Activated CD4-positive, alpha-beta memory T cell treated with anti-CD3 and anti-CD28 coated beads for 36 hours (primary cell): ENCODE measurements around the gene ABCD1. TPM values are rescaled to one million over a fixed set of nuclear protein-coding genes. Genes with fewer than 3 reads are reported as not detected.
"Not testable (repeated sequence)": the region's sequence is repeated elsewhere in the genome, so short reads cannot be mapped to it uniquely, and the experiment has no call there.

Source experiments
- CTCF ChIA-PET: fragments of 350-600 bp; sonication (Branson Sonifier 250); formaldehyde crosslinking; loops from one replicate; lab custom pipeline; 2021; ENCODE audit warnings: antibody characterized with exemption, inconsistent platforms; lab: Charles Lee
- POLR2A ChIA-PET: fragments of 350-600 bp; sonication (Branson Sonifier 250); formaldehyde crosslinking; loops from one replicate; lab custom pipeline; 2021; ENCODE audit warnings: antibody characterized with exemption; lab: Charles Lee
- DNase-seq: peaks from one replicate; pipeline ENCODE4 v3.0.0-alpha.2; 2020
- H3K27ac Mint-ChIP-seq: one replicate; pipeline ENCODE4 v1.8.0; 2021; ENCODE audit warnings: mixed read lengths
- H3K27me3 Mint-ChIP-seq: one replicate; pipeline ENCODE4 v1.8.0; 2021; ENCODE audit warnings: mixed read lengths
- H3K36me3 Mint-ChIP-seq: one replicate; pipeline ENCODE4 v1.8.0; 2021; ENCODE audit warnings: mixed read lengths
- H3K4me1 Mint-ChIP-seq: one replicate; pipeline ENCODE4 v1.8.0; 2021; ENCODE audit warnings: low read depth, mixed read lengths
- H3K4me3 Mint-ChIP-seq: one replicate; pipeline ENCODE4 v1.8.0; 2021; ENCODE audit warnings: mild to moderate bottlenecking, mixed read lengths
- H3K9me3 Mint-ChIP-seq: one replicate; pipeline ENCODE4 v1.8.0; 2021; ENCODE audit warnings: mixed read lengths
- intact Hi-C: fragments of 100-400 bp; cut with micrococcal nuclease; formaldehyde crosslinking; loops from one replicate; pipeline ENCODE4 v1.15.1; 2023
- total RNA-seq, 2 experiments: library from RNA; stranded (reverse); gene quantifications; one replicate each; pipeline ENCODE4 v1.2.3, GENCODE V29; 2021

ABCD1 gene
- total RNA-seq, 2 experiments from 2014 or later: 4.8 TPM

DNA sequence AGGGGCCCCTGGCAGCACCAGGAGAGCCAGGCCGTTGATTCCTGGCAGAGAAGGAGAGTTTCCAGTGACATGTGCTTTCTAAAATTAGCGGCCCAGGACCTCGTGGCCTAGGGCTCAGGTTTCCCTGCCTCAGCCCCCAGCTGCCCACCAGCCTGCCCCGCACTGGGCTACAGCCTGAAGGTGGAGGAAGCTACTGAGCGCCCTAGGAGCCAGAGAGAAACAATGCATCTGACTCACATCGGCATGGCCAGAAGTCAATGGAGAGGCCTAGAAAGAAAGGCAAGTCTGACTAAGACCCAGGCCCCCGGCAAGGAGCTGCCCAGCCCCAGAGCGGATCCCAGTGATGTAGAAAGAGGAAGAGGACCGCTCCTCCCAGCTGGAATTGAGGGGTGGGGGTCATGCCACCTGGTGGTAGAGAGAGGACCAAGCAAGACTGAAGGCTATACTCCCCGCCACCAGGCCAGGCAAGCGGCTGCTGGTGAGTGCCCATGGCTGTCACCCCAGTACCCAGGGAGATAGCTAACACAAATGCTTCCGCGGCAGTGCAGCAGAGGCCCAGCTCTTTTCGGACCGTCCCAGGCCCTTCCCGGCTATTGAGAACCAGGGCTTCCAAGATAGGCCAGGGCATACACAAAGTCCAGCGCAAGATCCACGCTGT, 19.1 kb upstream of the ABCD1 start:
- H3K9me3 Mint-ChIP-seq, H3K27ac Mint-ChIP-seq, H3K4me3 Mint-ChIP-seq, DNase-seq, POLR2A ChIA-PET, H3K27me3 Mint-ChIP-seq, H3K4me1 Mint-ChIP-seq, H3K36me3 Mint-ChIP-seq, intact Hi-C loops: not testable (repeated sequence)
- CTCF ChIA-PET: interaction anchor here (1.3 kb wide), 1 partner anchor 20 kb away, joined by 4 read pairs; no protein-coding TSS in a partner anchor

- no peaks in the 10 kb centered on the region for H3K27me3 Mint-ChIP-seq
- H3K27ac Mint-ChIP-seq: no peak overlapping the region
- POLR2A ChIA-PET: no interaction called here
- intact Hi-C loops: no loop called here
- no peak for DNase-seq
- peaks cover 7% of the 10 kb centered on the region for H3K4me1 Mint-ChIP-seq
- CTCF ChIA-PET: no interaction called here
- no peak overlapping the region for H3K4me3 Mint-ChIP-seq
- H3K9me3 Mint-ChIP-seq: no peaks in the 10 kb centered on the region
- no peaks in the 10 kb centered on the region for H3K36me3 Mint-ChIP-seq
These were observed 17.9 kb upstream of the ABCD1 start for GRCh38 chrX:153706799-153707198.

DNA sequence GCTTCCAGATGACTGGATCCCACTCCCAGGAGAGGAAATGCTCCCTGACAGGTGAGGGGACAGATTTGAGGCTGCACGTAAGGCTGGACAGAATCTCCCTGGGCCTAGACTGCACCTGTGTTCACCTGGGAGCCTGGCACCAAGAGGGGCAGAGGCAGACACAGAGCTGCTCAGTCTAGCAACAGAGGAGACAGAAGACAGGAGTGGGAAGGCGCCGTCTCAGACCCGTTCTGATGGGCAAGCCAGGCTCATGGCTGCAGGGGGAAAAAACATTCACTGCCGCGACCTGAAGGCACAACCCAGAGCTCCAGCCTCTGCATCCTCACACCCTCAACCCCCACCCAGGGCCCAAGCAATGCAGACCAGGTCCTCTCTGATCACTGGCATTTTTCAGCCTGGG, 17.2 kb upstream of the ABCD1 start:
- Mint-ChIP-seq H3K36me3 (no peaks in the 10 kb centered on the region), H3K4me3 (no peak overlapping the region), H3K27ac (no peak overlapping the region), H3K9me3 (no peaks in the 10 kb centered on the region), H3K27me3 (no peaks in the 10 kb centered on the region), H3K4me1 (peaks cover 7% of the 10 kb centered on the region)
- POLR2A ChIA-PET: no interaction called here
- CTCF ChIA-PET: interaction anchor here (2.4 kb wide), 1 partner anchor 39 kb away, joined by 10 read pairs; no protein-coding TSS in a partner anchor
- no peak for DNase-seq
- intact Hi-C loops: no loop called here

DNA sequence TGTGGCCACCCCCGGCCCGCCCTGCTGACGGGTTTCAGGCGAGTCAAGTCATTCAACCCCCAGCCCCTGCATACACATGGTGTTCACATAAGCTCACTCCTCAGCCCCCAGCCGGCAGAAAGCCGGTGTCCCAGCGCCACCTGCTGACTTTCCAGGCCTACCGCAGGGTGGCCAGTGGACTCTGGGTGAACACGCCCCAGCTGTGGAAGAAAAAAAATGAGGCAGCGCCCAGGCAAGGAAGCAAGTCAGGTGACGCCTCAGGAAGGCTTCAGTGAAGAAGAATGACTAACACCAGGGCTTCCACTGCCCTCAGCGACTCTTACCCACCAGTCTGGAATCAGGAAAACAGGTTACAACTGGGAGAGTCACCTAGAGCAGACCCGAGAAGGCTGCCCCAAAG, 16.2 kb upstream of the ABCD1 start:
- ChIA-PET CTCF (interaction anchor here (0.6 to 2.4 kb wide), 5 partner anchors 16 to 154 kb away, joined by 3 to 10 read pairs (median 3); partner anchors contain the start of genes BCAP31, IDH3G, SLC6A8 and SSR4), POLR2A (no interaction called here)
- H3K4me1 Mint-ChIP-seq: peaks cover 7% of the 10 kb centered on the region
- peak overlapping the region; percentile 23 for H3K27ac Mint-ChIP-seq
- H3K27me3 Mint-ChIP-seq: no peaks in the 10 kb centered on the region
- DNase-seq: peak; percentile 65
- no peak overlapping the region for H3K4me3 Mint-ChIP-seq
- H3K36me3 Mint-ChIP-seq: peaks cover 3% of the 10 kb centered on the region
- no peaks in the 10 kb centered on the region for H3K9me3 Mint-ChIP-seq
- intact Hi-C loops: no loop called here

GRCh38 chrX:153709726-153710674, 14.7 kb upstream of the ABCD1 start:
- Mint-ChIP-seq H3K36me3 (peaks cover 12% of the 10 kb centered on the region), H3K27ac (no peak overlapping the region), H3K4me3 (no peak overlapping the region), H3K27me3 (no peaks in the 10 kb centered on the region), H3K4me1 (peaks cover 7% of the 10 kb centered on the region), H3K9me3 (no peaks in the 10 kb centered on the region)
- intact Hi-C loops: no loop called here
- ChIA-PET POLR2A (no interaction called here), CTCF (interaction anchor here (2.4 kb wide), 1 partner anchor 42 kb away, joined by 10 read pairs; no protein-coding TSS in a partner anchor)
- no peak for DNase-seq

DNA sequence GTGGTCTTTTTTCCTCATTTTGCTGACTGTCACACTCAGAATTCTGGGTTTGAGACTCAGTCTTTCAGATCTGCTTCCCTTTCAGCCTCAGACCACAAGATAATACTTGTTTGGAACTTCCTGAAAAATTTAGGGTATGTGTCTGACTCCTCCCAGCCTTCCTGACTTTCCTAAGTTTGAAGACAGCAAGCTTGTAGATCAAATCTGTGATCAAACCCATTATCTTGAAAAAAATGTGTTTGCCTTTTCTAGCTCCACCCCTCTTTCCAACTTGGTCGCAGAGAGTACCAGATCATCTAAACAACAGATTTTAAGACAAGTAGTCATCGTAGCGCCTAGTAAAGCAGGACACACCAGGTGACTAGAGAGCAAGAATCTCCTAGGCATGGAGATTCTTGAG, 10.4 kb upstream of the ABCD1 start:
- peaks cover 2% of the 10 kb centered on the region for H3K4me1 Mint-ChIP-seq
- H3K36me3 Mint-ChIP-seq: peaks cover 24% of the 10 kb centered on the region
- ChIA-PET POLR2A (no interaction called here), CTCF (no interaction called here)
- H3K9me3 Mint-ChIP-seq: no peaks in the 10 kb centered on the region
- intact Hi-C loops: no loop called here
- H3K27ac Mint-ChIP-seq: no peak overlapping the region
- no peak for DNase-seq
- H3K27me3 Mint-ChIP-seq: no peaks in the 10 kb centered on the region
- no peak overlapping the region for H3K4me3 Mint-ChIP-seq

DNA sequence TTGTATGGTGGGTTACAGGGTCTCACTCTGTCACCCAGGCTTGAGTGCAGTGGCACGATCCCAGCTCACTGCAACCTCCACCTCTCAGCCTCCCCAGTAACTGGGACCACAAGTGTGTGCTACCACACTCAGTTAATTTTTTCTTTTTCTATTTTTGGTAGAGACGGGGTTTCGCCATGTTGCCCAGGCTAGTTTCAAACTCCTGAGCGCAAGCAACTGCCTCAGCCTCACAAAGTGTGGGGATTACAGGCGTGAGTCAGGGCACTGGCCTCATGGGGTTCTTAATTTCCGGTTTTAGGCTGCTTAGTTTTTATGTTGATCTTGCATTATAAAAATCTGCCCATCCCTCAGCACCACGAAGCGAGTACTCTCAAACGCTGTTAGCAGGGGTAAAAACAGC, 7.2 kb upstream of the ABCD1 start:
- DNase-seq: no peak
- peaks cover 14% of the 10 kb centered on the region for H3K4me1 Mint-ChIP-seq
- ChIA-PET CTCF (no interaction called here), POLR2A (no interaction called here)
- H3K4me3 Mint-ChIP-seq: no peak overlapping the region
- H3K27ac Mint-ChIP-seq: no peak overlapping the region
- peaks cover 34% of the 10 kb centered on the region for H3K36me3 Mint-ChIP-seq
- no peaks in the 10 kb centered on the region for H3K27me3 Mint-ChIP-seq
- H3K9me3 Mint-ChIP-seq: no peaks in the 10 kb centered on the region
- intact Hi-C loops: no loop called here

DNA sequence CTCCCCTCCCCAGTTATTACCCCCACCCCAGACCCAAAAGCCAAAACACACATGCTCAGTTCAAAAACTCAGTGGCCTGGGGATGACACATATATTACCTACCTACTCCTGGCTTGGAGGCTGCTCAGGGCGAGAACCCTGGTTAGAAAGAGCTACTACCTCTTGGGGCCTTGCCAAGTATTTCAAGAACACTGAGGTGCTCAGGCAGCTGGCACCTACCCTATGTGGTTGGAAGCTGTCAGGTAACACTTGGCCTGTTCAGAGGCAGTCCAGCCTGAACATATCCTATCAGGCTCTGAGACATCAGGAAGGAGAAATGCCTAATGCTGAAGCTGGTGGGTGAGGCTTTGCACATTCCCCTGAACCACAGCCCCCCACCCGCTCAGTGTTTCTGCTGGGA, 5.4 kb upstream of the ABCD1 start:
- no peaks in the 10 kb centered on the region for H3K9me3 Mint-ChIP-seq
- H3K36me3 Mint-ChIP-seq: peaks cover 33% of the 10 kb centered on the region
- POLR2A ChIA-PET: no interaction called here
- intact Hi-C loops: no loop called here
- DNase-seq: no peak
- H3K4me3 Mint-ChIP-seq: no peak overlapping the region
- no peaks in the 10 kb centered on the region for H3K27me3 Mint-ChIP-seq
- peaks cover 16% of the 10 kb centered on the region for H3K4me1 Mint-ChIP-seq
- H3K27ac Mint-ChIP-seq: no peak overlapping the region
- CTCF ChIA-PET: no interaction called here

- intact Hi-C loops: loop anchor here (5.0 to 10.0 kb wide), 2 partner anchors 75 to 208 kb away; partner anchors contain the start of genes ARHGAP4, IDH3G and SSR4
- POLR2A ChIA-PET: no interaction called here
- no peak for DNase-seq
- H3K4me1 Mint-ChIP-seq: peaks cover 16% of the 10 kb centered on the region
- no peaks in the 10 kb centered on the region for H3K9me3 Mint-ChIP-seq
- no peak overlapping the region for H3K27ac Mint-ChIP-seq
- no peaks in the 10 kb centered on the region for H3K27me3 Mint-ChIP-seq
- H3K36me3 Mint-ChIP-seq: peaks cover 31% of the 10 kb centered on the region
- CTCF ChIA-PET: no interaction called here
- no peak overlapping the region for H3K4me3 Mint-ChIP-seq
These were observed 5.0 kb upstream of the ABCD1 start for GRCh38 chrX:153719701-153720100.

DNA sequence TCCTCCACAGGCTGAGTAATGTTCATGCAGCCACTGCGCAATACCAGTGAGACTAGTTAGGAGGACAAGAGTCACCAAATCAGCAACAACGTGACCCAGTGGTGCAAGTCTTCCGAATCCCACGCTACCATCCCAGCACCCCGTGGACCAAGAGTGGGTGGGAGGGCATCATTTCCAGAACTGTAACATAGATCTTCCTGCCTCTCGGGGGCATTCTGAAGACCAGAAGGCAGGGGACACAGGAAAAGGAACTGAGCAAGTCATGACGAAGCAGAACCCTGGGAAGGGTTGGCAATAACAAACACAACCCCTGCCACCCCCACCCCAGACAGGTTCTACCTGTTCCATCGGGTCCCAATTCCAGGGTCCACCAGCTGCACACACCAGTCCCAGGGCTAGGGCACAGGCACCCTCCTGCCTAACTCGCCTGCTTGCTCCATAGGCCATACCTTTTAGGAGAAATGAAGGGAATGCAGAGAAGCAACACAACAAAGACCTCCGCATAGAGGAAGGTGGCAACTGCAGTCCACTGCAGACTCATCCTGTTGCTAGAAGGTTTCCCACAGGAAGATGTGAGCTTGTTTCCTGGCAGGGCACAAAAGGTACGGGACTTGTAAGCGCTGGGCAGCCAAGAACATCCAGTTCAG, 1.8 kb upstream of the ABCD1 start:
- peak; percentile 26 for DNase-seq
- intact Hi-C loops: loop anchor here (5.0 to 10.0 kb wide), 2 partner anchors 72 to 204 kb away; partner anchors contain the start of genes ARHGAP4, IDH3G and SSR4
- H3K27me3 Mint-ChIP-seq: no peaks in the 10 kb centered on the region
- H3K27ac Mint-ChIP-seq: peak overlapping the region; percentile 88
- CTCF ChIA-PET: no interaction called here
- peaks cover 21% of the 10 kb centered on the region for H3K36me3 Mint-ChIP-seq
- peaks cover 27% of the 10 kb centered on the region for H3K4me1 Mint-ChIP-seq
- POLR2A ChIA-PET: no interaction called here
- no peaks in the 10 kb centered on the region for H3K9me3 Mint-ChIP-seq
- H3K4me3 Mint-ChIP-seq: peak overlapping the region; percentile 86

DNA sequence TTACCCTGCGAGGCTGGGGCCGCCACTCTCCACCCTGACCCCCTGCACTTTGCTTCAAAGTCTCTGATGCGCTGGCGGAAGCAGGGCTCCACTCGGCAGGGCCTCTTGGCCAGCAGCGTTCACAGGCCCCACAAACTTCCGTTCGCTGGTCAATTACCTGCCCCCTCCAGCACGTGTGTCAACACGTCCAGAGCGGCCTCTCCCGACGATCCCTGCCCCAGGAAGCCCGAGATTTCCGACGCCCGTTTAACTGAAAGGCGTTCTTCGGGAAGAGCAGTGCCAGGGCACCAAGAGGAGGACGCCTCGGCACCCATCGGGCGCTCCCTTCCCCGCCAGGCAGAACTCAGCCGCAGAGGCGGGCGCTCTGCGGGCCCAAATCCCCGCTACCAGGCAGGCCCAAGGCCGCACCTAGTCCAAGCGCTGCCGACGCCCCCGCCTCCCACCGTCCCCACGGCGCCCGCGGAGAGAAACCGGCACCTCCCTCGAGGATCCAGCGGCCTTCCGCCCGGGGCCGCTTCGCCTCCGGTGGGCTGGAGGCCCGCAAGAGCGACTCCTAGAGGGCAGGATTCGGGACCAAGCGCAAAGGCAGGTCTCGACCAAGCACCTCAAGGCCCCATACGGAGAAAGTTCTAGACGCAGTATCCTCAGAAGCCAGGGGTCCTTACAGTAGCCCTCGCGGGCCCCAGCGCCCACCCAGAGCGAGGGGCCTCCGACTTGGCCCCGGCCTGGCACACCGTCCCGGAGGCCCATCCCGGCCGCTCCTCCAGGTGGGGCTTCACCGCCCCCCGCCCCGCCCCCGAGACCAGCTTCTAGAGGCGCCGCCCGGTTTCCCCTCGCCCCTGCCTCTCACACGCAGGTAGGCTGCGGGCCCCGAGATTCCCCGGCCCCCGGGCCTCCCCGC, 1.1 kb upstream of the ABCD1 start:
- POLR2A ChIA-PET: no interaction called here

More for the DNA sequence above, 1.1 kb upstream of the ABCD1 start:
- H3K27me3 Mint-ChIP-seq: no peaks in the 10 kb centered on the region
- CTCF ChIA-PET: interaction anchor here (0.6 kb wide), 1 partner anchor 15 kb away, joined by 3 read pairs; no protein-coding TSS in a partner anchor
- intact Hi-C loops: loop anchor here (1.0 to 10.0 kb wide), 4 partner anchors 71 to 253 kb away; partner anchors contain the start of genes ARHGAP4, HAUS7, HCFC1 and IDH3G
- H3K9me3 Mint-ChIP-seq: no peaks in the 10 kb centered on the region
- H3K27ac Mint-ChIP-seq: peak overlapping the region; percentile 88
- peaks cover 27% of the 10 kb centered on the region for H3K4me1 Mint-ChIP-seq
- peak; percentile 65 for DNase-seq
- peaks cover 21% of the 10 kb centered on the region for H3K36me3 Mint-ChIP-seq
- peak overlapping the region; percentile 86 for H3K4me3 Mint-ChIP-seq
